Measurements from ENCODE around the gene KCTD3.

Gene KCTD3

DNA sequence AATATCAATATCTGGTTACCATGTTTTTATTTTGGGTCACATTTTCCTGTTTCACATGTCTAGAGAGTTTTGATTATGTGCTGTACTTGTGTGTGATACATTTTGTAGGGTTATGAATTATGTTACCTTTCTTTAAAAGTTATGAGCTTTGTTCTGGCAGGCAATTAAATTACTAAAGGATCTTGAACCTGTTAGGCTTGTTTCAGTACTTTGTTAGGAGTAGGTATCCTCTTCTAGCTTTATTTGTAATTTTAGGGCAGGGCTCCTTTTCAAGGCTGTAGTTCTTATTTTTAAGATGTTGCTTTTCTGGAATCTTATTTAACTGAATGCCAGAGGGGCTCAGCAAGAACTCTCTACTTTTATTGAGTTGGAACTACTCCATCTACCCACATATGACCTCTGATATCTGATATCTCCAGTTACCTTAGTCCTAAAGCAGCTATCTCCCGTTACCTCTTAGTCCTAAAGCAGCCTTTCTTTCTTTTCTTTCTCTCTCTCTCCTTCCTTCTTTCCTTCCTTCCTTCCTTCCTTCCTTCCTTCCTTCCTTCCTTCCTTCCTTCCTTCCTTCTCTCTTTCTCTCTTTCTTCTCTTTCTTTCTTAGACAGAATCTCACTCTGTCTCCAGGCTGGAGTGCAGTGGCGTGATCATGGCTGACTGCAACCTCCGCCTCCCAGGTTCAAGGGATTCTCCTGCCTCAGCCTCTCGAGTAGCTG, 23.8 kb downstream of the KCTD3 start:
- H3K9me3 ChIP-seq (ENCODE audit: control insufficient read depth, insufficient read depth, low read depth, low read length) = no peaks in the 10 kb centered on the region
- H3K4me1 ChIP-seq (ENCODE audit: control insufficient read depth, insufficient read depth, low read length) = 0 out of 2 replicates have a peak, but pooled peaks cover 5% of the 10 kb centered on the region
- no peak overlapping the region for H3K27ac ChIP-seq (ENCODE audit: low read depth, low read length)
- H3K36me3 ChIP-seq (ENCODE audit: control insufficient read depth, insufficient read depth, low read length) = peaks cover 40% of the 10 kb centered on the region
- no peak overlapping the region for H3K4me3 ChIP-seq (ENCODE audit: low read depth, low read length)
- no peak overlapping the region for H3K9ac ChIP-seq (ENCODE audit: low read length)
- no peaks in the 10 kb centered on the region for H3K27me3 ChIP-seq (ENCODE audit: control insufficient read depth, insufficient read depth, low read length)

DNA sequence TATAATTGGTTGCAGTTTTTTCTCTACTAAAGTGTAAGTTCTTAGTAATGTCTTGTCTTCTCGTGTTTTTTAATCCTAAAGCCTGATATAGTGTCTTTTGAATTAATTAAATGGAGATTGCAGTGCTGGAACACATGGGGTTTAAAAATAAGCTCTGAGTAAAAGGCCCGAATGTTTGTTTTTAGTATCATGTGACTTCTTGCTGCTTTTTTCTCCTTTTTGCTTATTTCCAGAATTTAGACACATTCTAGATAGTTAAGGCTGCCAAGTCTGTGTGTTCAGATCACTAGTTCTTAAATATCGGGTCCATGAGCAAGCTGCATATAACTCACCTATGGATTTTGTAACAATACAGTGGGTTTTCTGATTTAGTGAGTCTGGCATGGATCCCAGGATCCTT, 27.5 kb downstream of the KCTD3 start:
- Histone ChIP-seq H3K36me3 (ENCODE audit: control insufficient read depth, insufficient read depth, low read length) (peaks cover 38% of the 10 kb centered on the region), H3K9ac (ENCODE audit: low read length) (no peak overlapping the region), H3K9me3 (ENCODE audit: control insufficient read depth, insufficient read depth, low read depth, low read length) (no peaks in the 10 kb centered on the region), H3K4me1 (ENCODE audit: control insufficient read depth, insufficient read depth, low read length) (0 out of 2 replicates have a peak, but pooled peaks cover 9% of the 10 kb centered on the region), H3K4me3 (ENCODE audit: low read depth, low read length) (no peak overlapping the region), H3K27ac (ENCODE audit: low read depth, low read length) (no peak overlapping the region), H3K27me3 (ENCODE audit: control insufficient read depth, insufficient read depth, low read length) (no peaks in the 10 kb centered on the region)

DNA sequence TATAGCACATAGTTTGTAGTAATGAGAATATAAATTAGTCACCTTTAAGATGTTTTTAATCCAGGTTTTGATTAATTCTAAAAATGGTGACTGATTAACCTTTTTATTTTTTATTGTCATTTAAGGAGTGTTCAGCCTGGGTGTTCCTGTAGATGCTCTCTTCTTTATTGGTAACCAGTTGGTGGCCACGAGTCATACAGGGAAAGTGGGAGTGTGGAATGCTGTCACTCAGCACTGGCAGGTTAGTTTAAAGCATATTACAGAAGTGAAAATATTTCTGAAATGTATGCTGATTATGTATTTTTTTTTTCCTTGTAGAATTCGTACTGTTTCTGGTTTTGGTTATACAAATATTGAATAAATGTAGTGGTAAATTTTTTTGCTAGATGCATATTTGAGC, 28.1 kb downstream of the KCTD3 start:
- peaks cover 38% of the 10 kb centered on the region for H3K36me3 ChIP-seq (ENCODE audit: control insufficient read depth, insufficient read depth, low read length)
- H3K9ac ChIP-seq (ENCODE audit: low read length) = no peak overlapping the region
- H3K9me3 ChIP-seq (ENCODE audit: control insufficient read depth, insufficient read depth, low read depth, low read length) = no peaks in the 10 kb centered on the region
- H3K4me1 ChIP-seq (ENCODE audit: control insufficient read depth, insufficient read depth, low read length) = peaks cover 15% of the 10 kb centered on the region
- no peak overlapping the region for H3K27ac ChIP-seq (ENCODE audit: low read depth, low read length)
- H3K27me3 ChIP-seq (ENCODE audit: control insufficient read depth, insufficient read depth, low read length) = no peaks in the 10 kb centered on the region
- H3K4me3 ChIP-seq (ENCODE audit: low read depth, low read length) = no peak overlapping the region

DNA sequence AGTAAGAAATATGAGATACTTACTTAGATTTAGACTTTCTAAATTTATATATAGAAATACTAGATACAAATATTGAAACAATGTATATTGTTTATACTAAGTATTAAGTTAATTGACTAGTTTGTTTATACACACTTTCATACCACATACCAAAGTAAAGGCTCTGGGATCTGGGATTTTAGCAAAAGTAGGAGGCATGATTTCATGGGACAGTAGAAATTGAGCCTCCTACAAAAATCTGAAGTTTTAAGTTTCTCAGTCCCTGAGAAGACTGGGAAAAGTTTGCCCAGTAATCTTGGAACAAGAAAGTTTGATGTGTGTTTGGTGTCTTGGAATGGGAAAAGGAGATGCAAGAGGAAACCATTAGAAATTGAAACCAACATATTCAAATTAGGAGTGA, 30.9 kb downstream of the KCTD3 start:
- no peaks in the 10 kb centered on the region for H3K9me3 ChIP-seq (ENCODE audit: control insufficient read depth, insufficient read depth, low read depth, low read length)
- no peak overlapping the region for H3K4me3 ChIP-seq (ENCODE audit: low read depth, low read length)
- no peak overlapping the region for H3K9ac ChIP-seq (ENCODE audit: low read length)
- H3K4me1 ChIP-seq (ENCODE audit: control insufficient read depth, insufficient read depth, low read length) = peaks cover 19% of the 10 kb centered on the region
- H3K27ac ChIP-seq (ENCODE audit: low read depth, low read length) = no peak overlapping the region
- H3K27me3 ChIP-seq (ENCODE audit: control insufficient read depth, insufficient read depth, low read length) = no peaks in the 10 kb centered on the region
- peaks cover 38% of the 10 kb centered on the region for H3K36me3 ChIP-seq (ENCODE audit: control insufficient read depth, insufficient read depth, low read length)

DNA sequence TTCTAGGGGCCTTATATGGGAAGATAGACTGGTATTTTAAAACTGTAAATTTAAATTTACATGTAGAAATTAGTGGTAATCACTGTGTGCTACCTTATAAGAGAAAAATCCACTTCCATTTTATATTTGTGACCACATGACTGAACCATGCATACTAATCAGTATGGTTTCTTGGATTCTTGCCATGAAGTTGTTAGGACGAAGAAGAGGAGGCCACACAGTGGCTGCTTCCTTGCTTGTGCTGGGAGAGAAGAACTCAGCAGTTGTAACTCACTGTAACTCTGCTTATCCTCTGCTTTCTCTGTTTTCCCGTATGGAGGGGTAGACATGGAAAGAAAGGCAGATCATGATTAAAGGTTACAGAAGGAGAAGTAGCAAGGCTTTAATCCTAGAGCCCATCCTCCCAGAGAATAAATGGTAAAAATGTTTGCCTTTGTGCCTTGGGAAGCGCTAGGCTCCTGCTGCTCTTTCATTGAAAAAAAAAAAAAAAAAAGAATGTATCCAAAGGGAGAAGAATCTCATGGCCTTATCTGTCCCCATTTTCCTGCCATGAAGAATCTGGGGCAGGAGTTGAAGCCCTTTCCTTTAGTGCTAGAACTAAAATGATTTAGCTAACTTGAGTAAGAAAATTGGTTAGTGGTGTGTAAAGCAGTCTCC, 32.4 kb downstream of the KCTD3 start:
- Histone ChIP-seq H3K27ac (ENCODE audit: low read depth, low read length) (peak overlapping the region; percentile 10; the same call in 1 of the 2 replicates), H3K36me3 (ENCODE audit: control insufficient read depth, insufficient read depth, low read length) (peaks cover 50% of the 10 kb centered on the region), H3K4me3 (ENCODE audit: low read depth, low read length) (no peak overlapping the region), H3K27me3 (ENCODE audit: control insufficient read depth, insufficient read depth, low read length) (no peaks in the 10 kb centered on the region), H3K4me1 (ENCODE audit: control insufficient read depth, insufficient read depth, low read length) (peaks cover 19% of the 10 kb centered on the region), H3K9me3 (ENCODE audit: control insufficient read depth, insufficient read depth, low read depth, low read length) (no peaks in the 10 kb centered on the region), H3K9ac (ENCODE audit: low read length) (no peak overlapping the region)

DNA sequence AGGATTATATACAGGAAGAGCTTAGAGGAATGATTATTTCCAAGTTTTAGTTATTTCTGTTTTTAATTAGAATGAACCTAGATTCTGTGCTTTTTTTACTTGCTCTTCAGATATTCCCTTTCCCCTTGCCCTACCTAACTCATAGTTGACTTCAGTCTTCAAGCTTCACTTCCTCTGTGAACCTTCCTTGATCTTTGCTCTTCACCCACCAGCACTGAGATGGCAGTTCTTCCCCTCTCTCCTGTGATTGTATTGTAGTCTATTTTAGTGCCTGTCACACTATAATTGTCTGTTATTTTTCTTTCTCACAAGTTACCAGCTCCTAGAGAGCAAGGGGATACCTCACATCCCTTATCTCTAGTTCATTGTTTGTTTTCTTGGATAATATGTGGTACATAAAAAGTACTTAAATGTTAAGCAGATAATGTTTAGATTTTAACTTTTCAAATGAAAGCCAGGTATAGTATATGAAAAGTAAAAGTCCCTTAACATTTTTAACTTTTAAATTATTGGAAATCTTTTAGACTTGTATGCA, 33.2 kb downstream of the KCTD3 start:
- no peak overlapping the region for H3K9ac ChIP-seq (ENCODE audit: low read length)
- H3K4me1 ChIP-seq (ENCODE audit: control insufficient read depth, insufficient read depth, low read length) = peaks cover 14% of the 10 kb centered on the region
- peaks cover 49% of the 10 kb centered on the region for H3K36me3 ChIP-seq (ENCODE audit: control insufficient read depth, insufficient read depth, low read length)
- H3K27ac ChIP-seq (ENCODE audit: low read depth, low read length) = peak overlapping the region; percentile 10; the same call in 1 of the 2 replicates
- no peak overlapping the region for H3K4me3 ChIP-seq (ENCODE audit: low read depth, low read length)
- no peaks in the 10 kb centered on the region for H3K27me3 ChIP-seq (ENCODE audit: control insufficient read depth, insufficient read depth, low read length)
- H3K9me3 ChIP-seq (ENCODE audit: control insufficient read depth, insufficient read depth, low read depth, low read length) = no peaks in the 10 kb centered on the region

DNA sequence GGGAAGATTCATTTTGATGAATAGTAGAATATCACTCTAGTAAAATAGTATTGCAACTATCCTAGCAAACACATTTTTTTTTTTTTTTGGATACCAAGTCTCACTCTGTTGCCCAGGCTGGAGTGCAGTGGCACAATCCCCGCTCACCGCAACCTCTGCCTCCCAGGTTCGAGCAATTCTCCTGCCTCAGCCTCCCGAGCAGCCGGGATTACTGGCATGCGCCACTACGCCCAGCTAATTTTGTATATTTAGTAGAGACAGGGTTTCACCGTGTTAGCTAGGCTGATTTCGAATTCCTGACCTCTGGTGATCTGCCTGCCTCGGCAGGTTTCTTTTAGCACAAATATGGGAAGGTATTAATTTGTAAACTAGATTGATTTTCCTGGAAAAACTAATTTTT, 33.8 kb downstream of the KCTD3 start:
- Histone ChIP-seq H3K4me3 (ENCODE audit: low read depth, low read length) (no peak overlapping the region), H3K4me1 (ENCODE audit: control insufficient read depth, insufficient read depth, low read length) (peaks cover 14% of the 10 kb centered on the region), H3K27me3 (ENCODE audit: control insufficient read depth, insufficient read depth, low read length) (no peaks in the 10 kb centered on the region), H3K9ac (ENCODE audit: low read length) (no peak overlapping the region), H3K36me3 (ENCODE audit: control insufficient read depth, insufficient read depth, low read length) (peaks cover 48% of the 10 kb centered on the region), H3K27ac (ENCODE audit: low read depth, low read length) (no peak overlapping the region), H3K9me3 (ENCODE audit: control insufficient read depth, insufficient read depth, low read depth, low read length) (no peaks in the 10 kb centered on the region)

DNA sequence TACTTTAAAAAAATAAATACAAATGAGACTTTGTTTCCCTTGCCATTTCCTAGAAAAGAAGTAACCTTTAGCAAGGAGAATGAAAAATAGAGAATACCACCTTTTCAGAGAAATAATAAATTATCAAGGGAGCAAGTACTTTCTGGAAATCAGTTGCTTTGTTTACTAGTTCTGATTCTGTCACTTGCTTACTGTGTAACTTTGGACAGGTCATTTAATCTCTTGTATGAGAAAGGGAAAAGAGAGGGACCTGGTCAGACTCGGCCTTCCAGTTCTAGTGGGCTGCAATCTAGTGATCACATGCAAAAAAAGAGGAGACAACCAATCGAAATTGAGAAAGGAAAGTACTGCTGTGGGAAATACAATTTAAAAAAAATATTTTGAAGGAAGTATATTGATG, 34.2 kb downstream of the KCTD3 start:
- Histone ChIP-seq H3K27ac (ENCODE audit: low read depth, low read length) (no peak overlapping the region), H3K4me1 (ENCODE audit: control insufficient read depth, insufficient read depth, low read length) (peaks cover 14% of the 10 kb centered on the region), H3K9ac (ENCODE audit: low read length) (no peak overlapping the region), H3K27me3 (ENCODE audit: control insufficient read depth, insufficient read depth, low read length) (no peaks in the 10 kb centered on the region), H3K9me3 (ENCODE audit: control insufficient read depth, insufficient read depth, low read depth, low read length) (no peaks in the 10 kb centered on the region), H3K36me3 (ENCODE audit: control insufficient read depth, insufficient read depth, low read length) (peaks cover 44% of the 10 kb centered on the region), H3K4me3 (ENCODE audit: low read depth, low read length) (no peak overlapping the region)

DNA sequence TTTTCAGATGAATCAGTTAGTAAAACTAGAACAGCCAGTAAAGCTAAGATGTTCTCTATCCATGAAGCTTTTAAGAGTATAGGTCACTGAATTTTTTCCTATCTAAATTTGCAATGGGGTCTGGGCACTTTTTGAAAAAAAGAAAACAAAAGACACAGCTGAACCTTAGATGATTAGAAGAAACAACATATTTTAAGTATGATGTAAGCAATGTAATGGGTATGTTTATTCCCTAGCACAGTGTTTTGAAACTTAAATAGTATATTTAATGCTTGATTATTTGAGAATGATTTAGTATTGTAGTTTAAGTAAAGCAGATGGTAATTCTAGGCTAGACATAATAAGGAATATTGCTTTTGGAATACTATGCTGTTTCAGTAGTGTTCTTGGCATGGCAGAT, 36.2 kb downstream of the KCTD3 start:
- Histone ChIP-seq H3K27ac (ENCODE audit: low read depth, low read length) (no peak overlapping the region), H3K27me3 (ENCODE audit: control insufficient read depth, insufficient read depth, low read length) (no peaks in the 10 kb centered on the region), H3K9me3 (ENCODE audit: control insufficient read depth, insufficient read depth, low read depth, low read length) (no peaks in the 10 kb centered on the region), H3K36me3 (ENCODE audit: control insufficient read depth, insufficient read depth, low read length) (peaks cover 35% of the 10 kb centered on the region), H3K4me1 (ENCODE audit: control insufficient read depth, insufficient read depth, low read length) (peaks cover 14% of the 10 kb centered on the region), H3K9ac (ENCODE audit: low read length) (no peak overlapping the region), H3K4me3 (ENCODE audit: low read depth, low read length) (no peak overlapping the region)

DNA sequence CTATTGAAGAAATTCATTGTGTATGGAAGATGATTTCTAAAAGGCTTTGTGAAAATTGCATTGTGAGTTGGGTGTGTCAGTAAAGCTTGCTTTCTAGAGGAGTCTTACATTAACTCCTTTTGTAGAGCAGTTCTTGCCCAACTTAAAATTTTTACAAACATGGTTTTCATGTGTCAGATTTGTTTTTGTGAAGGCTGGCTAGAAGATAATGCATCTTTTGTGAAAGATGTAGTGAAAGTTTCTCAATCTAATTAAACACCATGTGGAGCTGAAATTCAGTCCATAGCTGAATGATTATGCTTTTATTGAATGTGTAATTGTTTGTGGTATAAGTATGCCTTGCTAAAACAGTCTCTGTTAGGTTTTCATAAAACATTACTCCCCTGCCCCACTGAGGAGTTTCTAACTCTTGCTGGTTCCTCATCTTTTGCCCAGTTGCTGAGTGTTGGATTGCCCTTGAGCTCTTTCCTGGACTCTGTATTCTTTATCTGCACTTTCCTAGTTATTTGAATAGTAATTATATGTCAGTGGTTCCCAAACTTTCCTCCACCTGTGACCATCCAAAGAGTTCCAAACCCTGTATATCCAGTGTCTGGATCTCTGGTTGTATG, 38.0 kb downstream of the KCTD3 start:
- no peaks in the 10 kb centered on the region for H3K9me3 ChIP-seq (ENCODE audit: control insufficient read depth, insufficient read depth, low read depth, low read length)
- no peak overlapping the region for H3K9ac ChIP-seq (ENCODE audit: low read length)
- H3K27me3 ChIP-seq (ENCODE audit: control insufficient read depth, insufficient read depth, low read length) = no peaks in the 10 kb centered on the region
- H3K36me3 ChIP-seq (ENCODE audit: control insufficient read depth, insufficient read depth, low read length) = peaks cover 47% of the 10 kb centered on the region
- H3K27ac ChIP-seq (ENCODE audit: low read depth, low read length) = no peak overlapping the region
- no peak overlapping the region for H3K4me3 ChIP-seq (ENCODE audit: low read depth, low read length)
- peaks cover 4% of the 10 kb centered on the region for H3K4me1 ChIP-seq (ENCODE audit: control insufficient read depth, insufficient read depth, low read length)

DNA sequence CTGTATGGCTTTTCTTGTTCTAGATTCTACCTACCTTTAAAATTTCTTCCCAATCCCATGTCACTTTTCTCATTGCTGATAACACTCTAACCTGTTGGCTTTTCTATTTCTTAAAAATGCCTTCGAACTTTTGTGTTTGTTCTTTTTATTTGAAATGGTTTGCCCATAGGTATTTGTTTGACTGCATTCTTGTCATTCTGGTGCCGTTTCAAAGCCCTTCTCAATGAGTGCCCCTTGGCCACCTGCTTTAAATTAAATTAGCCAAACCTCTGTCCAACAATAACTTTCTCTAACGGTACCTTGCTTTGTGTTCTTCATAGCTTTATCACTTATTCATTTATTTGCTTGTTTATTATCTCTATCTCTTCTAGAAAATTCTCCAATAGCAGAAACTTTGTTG, 38.9 kb downstream of the KCTD3 start:
- no peaks in the 10 kb centered on the region; the same call in 1 of the 2 replicates for H3K4me1 ChIP-seq (ENCODE audit: control insufficient read depth, insufficient read depth, low read length)
- H3K9me3 ChIP-seq (ENCODE audit: control insufficient read depth, insufficient read depth, low read depth, low read length) = no peaks in the 10 kb centered on the region
- H3K4me3 ChIP-seq (ENCODE audit: low read depth, low read length) = no peak overlapping the region
- H3K27me3 ChIP-seq (ENCODE audit: control insufficient read depth, insufficient read depth, low read length) = no peaks in the 10 kb centered on the region
- H3K27ac ChIP-seq (ENCODE audit: low read depth, low read length) = no peak overlapping the region
- peaks cover 52% of the 10 kb centered on the region for H3K36me3 ChIP-seq (ENCODE audit: control insufficient read depth, insufficient read depth, low read length)
- H3K9ac ChIP-seq (ENCODE audit: low read length) = no peak overlapping the region

Data from HUES6 (cell line).